IMR-90 (cell line): ENCODE measurements around the gene THADA. TPM values are rescaled to one million over a fixed set of nuclear protein-coding genes. Genes with fewer than 3 reads are reported as not detected.

Source experiments
- ATAC-seq: fragments of 200-7000 bp; cut with Tn5 transposase; 2 replicates; pipeline ENCODE4 v1.9.1; 2020; ENCODE audit warnings: low read depth, mild to moderate bottlenecking, moderate library complexity
- BruUV-seq: library from RNA; stranded (reverse); fragments of 400-500 nt; replicated peaks from 2 replicates; lab custom pipeline; 2021; lab: Mats Ljungman, UMichigan
- CTCF ChIA-PET: fragments of 300-600 bp; formaldehyde crosslinking; extraction: SDS; loops from one replicate; lab custom pipeline; 2021; ENCODE audit warnings: antibody characterized with exemption; lab: Yijun Ruan, JAX
- POLR2A ChIA-PET: fragments of 300-600 bp; sonication (Branson Sonifier 250); formaldehyde crosslinking; loops from one replicate; lab custom pipeline; 2022; ENCODE audit warnings: antibody characterized with exemption; ENCODE audit not compliant: unreplicated experiment; lab: Charles Lee
- DNase-seq: peaks from one replicate; pipeline ENCODE4 v3.0.0; 2013
- H2AFZ ChIP-seq: replicated peaks from 2 replicates; pipeline ENCODE3; 2013; ENCODE audit warnings: low read length, mild to moderate bottlenecking; ENCODE audit not compliant: poor library complexity
- H2AK5ac ChIP-seq: 2 replicates; pipeline ENCODE4 v1.6.1; 2013; ENCODE audit warnings: low read depth, low read length, inconsistent platforms
- H2AK9ac ChIP-seq: replicated peaks from 2 replicates; pipeline ENCODE3; 2013; ENCODE audit warnings: mild to moderate bottlenecking, low read depth, low read length, moderate library complexity; ENCODE audit not compliant: poor library complexity
- H2BK120ac ChIP-seq: 2 replicates; pipeline ENCODE4 v1.6.1; 2013; ENCODE audit warnings: low read depth, low read length, inconsistent platforms
- H2BK15ac ChIP-seq: 3 replicates; pipeline ENCODE4 v1.6.1; 2013; ENCODE audit warnings: low read depth, low read length, inconsistent platforms
- H2BK20ac ChIP-seq: 2 replicates; pipeline ENCODE4 v1.6.1; 2013; ENCODE audit warnings: low read depth, mild to moderate bottlenecking, inconsistent platforms, low read length, moderate library complexity
- H2BK5ac ChIP-seq: 2 replicates; pipeline ENCODE4 v1.6.1; 2013; ENCODE audit warnings: mild to moderate bottlenecking, low read depth, low read length, inconsistent platforms; ENCODE audit not compliant: poor library complexity, severe bottlenecking
- H3K14ac ChIP-seq: replicated peaks from 2 replicates; pipeline ENCODE4 v1.6.1; 2013; ENCODE audit warnings: low read depth, low read length, inconsistent platforms
- H3K18ac ChIP-seq: 2 replicates; pipeline ENCODE4 v1.6.1; 2013; ENCODE audit warnings: low read depth, low read length, control low read depth
- H3K23ac ChIP-seq: 2 replicates; pipeline ENCODE4 v1.6.1; 2013; ENCODE audit warnings: low read depth, low read length, inconsistent platforms
- H3K27ac ChIP-seq: 2 replicates; pipeline ENCODE4 v1.5.1; 2013; ENCODE audit warnings: mild to moderate bottlenecking, control low read depth, low read length; ENCODE audit not compliant: insufficient read depth
- H3K27me3 ChIP-seq: 2 replicates; pipeline ENCODE4 v1.6.1; 2013; ENCODE audit warnings: low read length; ENCODE audit not compliant: control insufficient read depth, insufficient read depth
- H3K36me3 ChIP-seq: 2 replicates; pipeline ENCODE4 v1.6.1; 2013; ENCODE audit warnings: low read length, mixed read lengths; ENCODE audit not compliant: control insufficient read depth, insufficient read depth
- H3K4ac ChIP-seq: 2 replicates; pipeline ENCODE4 v1.6.1; 2013; ENCODE audit warnings: low read depth, low read length, inconsistent platforms
- H3K4me1 ChIP-seq: 2 replicates; pipeline ENCODE4 v1.6.1; 2013; ENCODE audit warnings: low read length, mixed read lengths; ENCODE audit not compliant: control insufficient read depth, insufficient read depth
- H3K4me2 ChIP-seq: 2 replicates; pipeline ENCODE4 v1.6.1; 2013; ENCODE audit warnings: low read depth, mild to moderate bottlenecking, control low read depth, low read length, moderate library complexity
- H3K4me3 ChIP-seq: 2 replicates; pipeline ENCODE4 v1.5.1; 2013; ENCODE audit warnings: low read depth, mild to moderate bottlenecking, control low read depth, low read length, moderate library complexity; ENCODE audit not compliant: insufficient read depth
- H3K56ac ChIP-seq: 2 replicates; pipeline ENCODE4 v1.6.1; 2013; ENCODE audit warnings: low read length, inconsistent platforms; ENCODE audit not compliant: insufficient read depth; ENCODE audit errors: extremely low read depth
- H3K79me1 ChIP-seq, 2 experiments: 2 replicates each; pipeline ENCODE4 v1.6.1; 2013; ENCODE audit warnings: low read length in 2 of 2, inconsistent platforms in 1 of 2, low read depth in 1 of 2
- H3K9ac ChIP-seq: 2 replicates; pipeline ENCODE4 v1.6.1; 2013; ENCODE audit warnings: low read depth, low read length, control low read depth
- H3K9me1 ChIP-seq: 2 replicates; pipeline ENCODE4 v1.6.1; 2013; ENCODE audit warnings: low read length, inconsistent platforms; ENCODE audit not compliant: insufficient read depth
- H3K9me3 ChIP-seq: 2 replicates; pipeline ENCODE4 v1.6.1; 2013; ENCODE audit warnings: low read length; ENCODE audit not compliant: control insufficient read depth, insufficient read depth
- H4K20me1 ChIP-seq: 2 replicates; pipeline ENCODE4 v1.6.1; 2013; ENCODE audit warnings: low read length, inconsistent platforms; ENCODE audit not compliant: insufficient read depth
- H4K5ac ChIP-seq: 2 replicates; pipeline ENCODE4 v1.6.1; 2013; ENCODE audit warnings: mild to moderate bottlenecking, low read depth, low read length, control low read depth
- H4K8ac ChIP-seq, 2 experiments: 2 replicates each; pipeline ENCODE4 v1.6.1; 2013; ENCODE audit warnings: low read depth in 2 of 2, low read length in 2 of 2, control low read depth in 1 of 2, inconsistent platforms in 1 of 2
- H4K91ac ChIP-seq: 2 replicates; pipeline ENCODE4 v1.6.1; 2013; ENCODE audit warnings: low read depth, low read length, inconsistent platforms; ENCODE audit not compliant: insufficient read depth
- BHLHE40 ChIP-seq: fragments of 150-350 bp; IDR thresholded peaks from 2 replicates; pipeline ENCODE4 v1.6.1; 2016; ENCODE audit warnings: mild to moderate bottlenecking, low read depth, low read length
- CEBPB ChIP-seq: IDR thresholded peaks from 2 replicates; pipeline ENCODE4 v1.6.1; 2012; ENCODE audit warnings: low read depth, low read length, improper control_type of control experiment
- CHD1 ChIP-seq: IDR thresholded peaks from 2 replicates; pipeline ENCODE4 v1.6.1; 2012; ENCODE audit warnings: low read depth, low read length, improper control_type of control experiment
- CTCF ChIP-seq: conservative IDR thresholded peaks from 2 replicates; pipeline ENCODE4 v1.5.1; 2012; ENCODE audit warnings: mild to moderate bottlenecking, low read depth, low read length, improper control_type of control experiment
- ELK1 ChIP-seq: fragments of 150-350 bp; IDR thresholded peaks from 2 replicates; pipeline ENCODE4 v1.6.1; 2016; ENCODE audit warnings: low read depth, mild to moderate bottlenecking, low read length, moderate library complexity, borderline replicate concordance
- FOS ChIP-seq: fragments of 150-350 bp; IDR thresholded peaks from 2 replicates; pipeline ENCODE4 v1.6.1; 2016; ENCODE audit warnings: low read depth, low read length
- MAFK ChIP-seq: IDR thresholded peaks from 2 replicates; pipeline ENCODE4 v1.6.1; 2012; ENCODE audit warnings: low read depth, low read length, improper control_type of control experiment
- MAZ ChIP-seq: IDR thresholded peaks from 2 replicates; pipeline ENCODE4 v1.6.1; 2012; ENCODE audit warnings: low read depth, mild to moderate bottlenecking, low read length, improper control_type of control experiment, moderate library complexity, borderline replicate concordance
- MXI1 ChIP-seq: IDR thresholded peaks from 2 replicates; pipeline ENCODE4 v1.6.1; 2012; ENCODE audit warnings: low read depth, mild to moderate bottlenecking, low read length, moderate library complexity, borderline replicate concordance
- NFE2L2 ChIP-seq: fragments of 150-350 bp; IDR thresholded peaks from 2 replicates; pipeline ENCODE4 v1.6.1; 2016; ENCODE audit warnings: low read depth, mild to moderate bottlenecking, low read length
- POLR2A ChIP-seq: IDR thresholded peaks from 2 replicates; pipeline ENCODE4 v1.6.1; 2012; ENCODE audit warnings: mild to moderate bottlenecking, low read depth, low read length
- RAD21 ChIP-seq: IDR thresholded peaks from 2 replicates; pipeline ENCODE4 v1.6.1; 2012; ENCODE audit warnings: low read length, improper control_type of control experiment
- RCOR1 ChIP-seq: IDR thresholded peaks from 2 replicates; pipeline ENCODE4 v1.6.1; 2012; ENCODE audit warnings: mild to moderate bottlenecking, low read length, improper control_type of control experiment; ENCODE audit not compliant: insufficient replicate concordance
- RFX5 ChIP-seq: IDR thresholded peaks from 2 replicates; pipeline ENCODE4 v1.8.0; 2012; ENCODE audit warnings: low read depth, mild to moderate bottlenecking, low read length, moderate library complexity
- SMC3 ChIP-seq: fragments of 150-350 bp; IDR thresholded peaks from 2 replicates; pipeline ENCODE4 v1.6.1; 2016; ENCODE audit warnings: low read depth, mild to moderate bottlenecking, antibody characterized with exemption, low read length, moderate library complexity
- USF2 ChIP-seq: fragments of 150-350 bp; IDR thresholded peaks from 2 replicates; pipeline ENCODE4 v1.6.1; 2017; ENCODE audit warnings: mild to moderate bottlenecking, antibody characterized with exemption, low read length, low read depth
- WGBS, 2 experiments: methylation state at CpG; one replicate each; pipeline versions ENCODE4 v1.1.5 to v1.1.7; 2013; ENCODE audit warnings: missing lambda C conversion rate in 2 of 2; ENCODE audit not compliant: insufficient read length in 1 of 2; ENCODE audit errors: extremely low coverage in 2 of 2; 5-methylcytosine and 5-hydroxymethylcytosine counted together
- dilution Hi-C: fragments of 300-500 bp; cut with HindIII; formaldehyde crosslinking; loops from one replicate; pipeline ENCODE4 v1.14.3; 2018; ENCODE audit warnings: low sequenced_read_pairs; ENCODE audit not compliant: unreplicated experiment
- in situ Hi-C: fragments of 300-500 bp; cut with MboI; formaldehyde crosslinking; loops from 3 replicates; pipeline ENCODE4 v1.14.3; 2019; ENCODE audit warnings: low sequenced_read_pairs, inconsistent platforms, mixed read lengths
- intact Hi-C: fragments of 100-400 bp; cut with micrococcal nuclease; formaldehyde crosslinking; loops from 2 replicates; pipeline ENCODE4 v1.10.0; 2022
- polyA plus RNA-seq, 3 experiments: library from polyadenylated mRNA; depleted of rRNA; stranded (reverse); fragments of >200 nt; gene quantifications; 2 replicates each; pipeline ENCODE4 v1.2.3, GENCODE V29; 2012; ENCODE audit warnings: low replicate concordance in 1 of 3
- total RNA-seq: library from RNA; depleted of rRNA; stranded (reverse); fragments of >200 nt; gene quantifications from 2 replicates; pipeline ENCODE4 v1.2.3, GENCODE V29; 2012

The THADA gene
- total and polyA plus RNA-seq, 2 of the 4 experiments (the other 2 are of a cell fraction) = 10.5 to 21.3 TPM

DNA sequence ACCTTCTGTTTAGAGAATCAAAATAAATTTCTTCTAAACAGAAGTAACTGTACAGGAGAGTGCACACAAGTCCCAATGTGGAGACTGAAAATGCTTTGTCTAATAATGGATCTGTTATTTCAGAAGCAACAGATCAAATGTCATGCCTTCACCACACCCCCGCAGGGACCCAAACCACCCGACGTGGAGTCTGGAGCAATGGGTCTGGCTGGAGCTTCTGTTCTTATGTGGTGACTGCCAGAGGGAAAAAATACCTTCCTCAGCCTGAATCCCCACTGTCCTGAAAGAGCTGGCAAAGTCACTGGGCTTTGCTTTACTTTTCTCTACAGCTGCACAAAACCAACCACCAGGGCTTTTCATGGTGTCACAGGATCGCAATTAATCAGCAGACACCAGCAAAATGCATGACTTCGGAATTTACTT lies 250.4 kb downstream of the THADA start:
- peak overlapping the region; percentile 39; the same call in 1 of the 3 replicates for H2BK15ac ChIP-seq
- peak overlapping the region; percentile 50; the same call in 1 of the 2 replicates for H3K23ac ChIP-seq
- POLR2A ChIA-PET = no interaction called here
- H3K27ac ChIP-seq = no peak overlapping the region
- intact Hi-C loops = loop anchor here (5.0 kb wide), 1 partner anchor 132 kb away; no protein-coding TSS in a partner anchor
- in situ Hi-C loops = no loop called here
- no TSS peak for BruUV-seq
- ATAC-seq = no peak
- TF ChIP-seq MAZ (no peak), CEBPB (no peak), CTCF (no peak), USF2 (no peak), NFE2L2 (no peak), RAD21 (no peak), FOS (no peak), MAFK (no peak), MXI1 (no peak), RCOR1 (no peak), CHD1 (no peak), SMC3 (no peak), POLR2A (no peak), RFX5 (no peak), ELK1 (no peak), BHLHE40 (no peak)
- CTCF ChIA-PET = no interaction called here
- H3K14ac ChIP-seq = peak overlapping the region; percentile 5; the same call in 1 of the 2 replicates
- H2AFZ ChIP-seq = no peak overlapping the region
- H4K8ac ChIP-seq = peak overlapping the region in 1 of 2 experiments; percentile 24; a peak in 1 of 4 replicates
- H3K9me3 ChIP-seq = no peaks in the 10 kb centered on the region
- H2BK120ac ChIP-seq = peak overlapping the region; percentile 7; the same call in 1 of the 2 replicates
- no peak overlapping the region for H3K9ac ChIP-seq
- 0 out of 2 replicates have a peak overlapping the region, but pooled peaks have one; percentile 16 for H2AK5ac ChIP-seq
- H2BK20ac ChIP-seq = peak overlapping the region; percentile 50
- H3K9me1 ChIP-seq = peaks cover 25% of the 10 kb centered on the region
- H3K4ac ChIP-seq = peak overlapping the region; percentile 35
- H3K36me3 ChIP-seq = no peaks in the 10 kb centered on the region
- H3K4me2 ChIP-seq = no peak overlapping the region
- H3K18ac ChIP-seq = peak overlapping the region; percentile 77
- H2AK9ac ChIP-seq = no peak overlapping the region
- H4K20me1 ChIP-seq = peaks cover 2% of the 10 kb centered on the region; the same call in 1 of the 2 replicates
- H3K4me1 ChIP-seq = peaks cover 44% of the 10 kb centered on the region
- 0 out of 2 replicates have a peak overlapping the region, but pooled peaks have one; percentile 27 for H4K5ac ChIP-seq
- H3K4me3 ChIP-seq = no peak overlapping the region
- no peak for DNase-seq
- H4K91ac ChIP-seq = no peak overlapping the region
- H3K56ac ChIP-seq = no peak overlapping the region
- no peak overlapping the region for H2BK5ac ChIP-seq
- no CpG with 5 or more reads among the region's 5 CpGs for WGBS, 2 experiments
- no peaks in the 10 kb centered on the region for H3K27me3 ChIP-seq
- dilution Hi-C loops = no loop called here
- peaks cover 0 to 12% of the 10 kb centered on the region in 2 experiments; a peak in 1 of 4 replicates for H3K79me1 ChIP-seq
